ENCODE data around the gene SORCS2. TPM values are rescaled to one million over a fixed set of nuclear protein-coding genes. Genes with fewer than 3 reads are reported as not detected.

The SORCS2 gene
- total RNA-seq, 1 donor from 2014 or later = 10.9 TPM

- no peak overlapping the region for H3K4me3 Mint-ChIP-seq (ENCODE audit: unreplicated experiment)
- H3K9me3 Mint-ChIP-seq (ENCODE audit: low read depth) = no peaks in the 10 kb centered on the region
- no peak for TF ChIP-seq CTCF (IDR thresholded peaks at IDR 0.05)
- peaks cover 1% of the 10 kb centered on the region for H3K36me3 Mint-ChIP-seq (ENCODE audit: low read depth)
- peaks cover 6% of the 10 kb centered on the region for H3K4me1 Mint-ChIP-seq (ENCODE audit: low read depth)
- H3K27me3 Mint-ChIP-seq (ENCODE audit: low read depth) = peaks cover 34% of the 10 kb centered on the region
- no peak for DNase-seq (ENCODE audit: low spot score)
- H3K27ac Mint-ChIP-seq (ENCODE audit: unreplicated experiment) = no peak overlapping the region
These were observed 323.1 kb downstream of the SORCS2 start for GRCh38 chr4:7515390-7515902.

- TF ChIP-seq CTCF (IDR thresholded peaks at IDR 0.05) = no peak
- DNase-seq (ENCODE audit: low spot score) = no peak
- Mint-ChIP-seq H3K9me3 (ENCODE audit: low read depth) (no peaks in the 10 kb centered on the region), H3K4me1 (ENCODE audit: low read depth) (peaks cover 6% of the 10 kb centered on the region), H3K4me3 (ENCODE audit: unreplicated experiment) (no peak overlapping the region), H3K36me3 (ENCODE audit: low read depth) (peaks cover 1% of the 10 kb centered on the region), H3K27me3 (ENCODE audit: low read depth) (peaks cover 33% of the 10 kb centered on the region), H3K27ac (ENCODE audit: unreplicated experiment) (no peak overlapping the region)
These were observed 323.9 kb downstream of the SORCS2 start for GRCh38 chr4:7516096-7516772.

- Mint-ChIP-seq H3K4me3 (ENCODE audit: unreplicated experiment) (no peak overlapping the region), H3K36me3 (ENCODE audit: low read depth) (peaks cover 1% of the 10 kb centered on the region), H3K27me3 (ENCODE audit: low read depth) (peaks cover 37% of the 10 kb centered on the region), H3K4me1 (ENCODE audit: low read depth) (peaks cover 6% of the 10 kb centered on the region), H3K27ac (ENCODE audit: unreplicated experiment) (no peak overlapping the region), H3K9me3 (ENCODE audit: low read depth) (no peaks in the 10 kb centered on the region)
- no peak for DNase-seq (ENCODE audit: low spot score)
- no peak for TF ChIP-seq CTCF (IDR thresholded peaks at IDR 0.05)
These were observed 324.4 kb downstream of the SORCS2 start for GRCh38 chr4:7516773-7517144.

GRCh38 chr4:7518871-7519637 lies 326.7 kb downstream of the SORCS2 start:
- Mint-ChIP-seq H3K9me3 (ENCODE audit: low read depth) (no peaks in the 10 kb centered on the region), H3K36me3 (ENCODE audit: low read depth) (peaks cover 1% of the 10 kb centered on the region), H3K27ac (ENCODE audit: unreplicated experiment) (no peak overlapping the region), H3K4me1 (ENCODE audit: low read depth) (peaks cover under 1% of the 10 kb centered on the region), H3K27me3 (ENCODE audit: low read depth) (peaks cover 52% of the 10 kb centered on the region), H3K4me3 (ENCODE audit: unreplicated experiment) (no peak overlapping the region)
- TF ChIP-seq CTCF (IDR thresholded peaks at IDR 0.05) = no peak
- DNase-seq (ENCODE audit: low spot score) = no peak

GRCh38 chr4:7519638-7520376 lies 327.5 kb downstream of the SORCS2 start:
- H3K4me1 Mint-ChIP-seq (ENCODE audit: low read depth) = no peaks in the 10 kb centered on the region
- no peak overlapping the region for H3K27ac Mint-ChIP-seq (ENCODE audit: unreplicated experiment)
- no peak overlapping the region for H3K4me3 Mint-ChIP-seq (ENCODE audit: unreplicated experiment)
- no peaks in the 10 kb centered on the region for H3K9me3 Mint-ChIP-seq (ENCODE audit: low read depth)
- H3K27me3 Mint-ChIP-seq (ENCODE audit: low read depth) = peaks cover 60% of the 10 kb centered on the region
- DNase-seq (ENCODE audit: low spot score) = no peak
- no peak for TF ChIP-seq CTCF (IDR thresholded peaks at IDR 0.05)
- peaks cover 1% of the 10 kb centered on the region for H3K36me3 Mint-ChIP-seq (ENCODE audit: low read depth)

Measured in chondrocyte (in vitro differentiated cells).